ENCODE data around the gene SPEF1. TPM values are rescaled to one million over a fixed set of nuclear protein-coding genes. Genes with fewer than 3 reads are reported as not detected.

The SPEF1 gene
- total and polyA plus RNA-seq, 12 donors: 0.07 to 0.47 (median 0.23) TPM; not detected in 4

DNA sequence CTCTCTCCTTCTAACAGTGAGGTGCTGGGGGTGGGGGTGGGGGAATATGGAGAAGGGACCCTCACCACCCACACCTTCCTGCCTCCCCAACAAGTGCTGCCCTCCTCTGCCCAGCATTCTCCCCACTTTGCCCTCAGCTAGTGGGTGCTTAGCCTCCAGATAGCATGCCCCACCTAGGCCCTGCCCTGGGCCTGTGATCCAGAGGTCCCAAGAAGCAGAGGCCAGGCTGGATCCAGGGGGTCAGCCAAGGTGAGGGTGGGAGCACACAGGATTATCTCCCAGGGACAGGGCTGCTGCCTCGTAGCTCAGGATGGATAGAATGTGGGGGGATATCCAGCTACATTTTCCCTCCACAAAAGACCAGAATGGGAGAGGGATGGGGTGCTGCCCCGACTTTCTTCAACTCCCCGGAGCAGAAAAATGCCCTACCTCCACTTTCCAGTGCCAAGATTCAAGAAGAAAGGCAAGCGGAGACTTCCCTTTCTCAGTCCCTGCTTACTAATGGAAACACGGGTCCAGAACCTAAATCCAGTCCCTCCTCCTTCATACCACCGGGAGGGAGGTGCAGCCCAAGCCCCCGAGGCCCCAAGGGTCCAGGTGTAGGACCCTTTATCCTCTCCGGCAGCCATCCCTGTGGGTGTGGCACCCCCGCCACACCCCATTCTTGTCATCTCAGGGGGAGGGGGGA, 14.7 kb downstream of the SPEF1 start:
- peak overlapping the region in 5 of 10 donors; percentile 56 to 95 (median 87) for H3K27ac ChIP-seq
- TF ChIP-seq, protein P1, sequence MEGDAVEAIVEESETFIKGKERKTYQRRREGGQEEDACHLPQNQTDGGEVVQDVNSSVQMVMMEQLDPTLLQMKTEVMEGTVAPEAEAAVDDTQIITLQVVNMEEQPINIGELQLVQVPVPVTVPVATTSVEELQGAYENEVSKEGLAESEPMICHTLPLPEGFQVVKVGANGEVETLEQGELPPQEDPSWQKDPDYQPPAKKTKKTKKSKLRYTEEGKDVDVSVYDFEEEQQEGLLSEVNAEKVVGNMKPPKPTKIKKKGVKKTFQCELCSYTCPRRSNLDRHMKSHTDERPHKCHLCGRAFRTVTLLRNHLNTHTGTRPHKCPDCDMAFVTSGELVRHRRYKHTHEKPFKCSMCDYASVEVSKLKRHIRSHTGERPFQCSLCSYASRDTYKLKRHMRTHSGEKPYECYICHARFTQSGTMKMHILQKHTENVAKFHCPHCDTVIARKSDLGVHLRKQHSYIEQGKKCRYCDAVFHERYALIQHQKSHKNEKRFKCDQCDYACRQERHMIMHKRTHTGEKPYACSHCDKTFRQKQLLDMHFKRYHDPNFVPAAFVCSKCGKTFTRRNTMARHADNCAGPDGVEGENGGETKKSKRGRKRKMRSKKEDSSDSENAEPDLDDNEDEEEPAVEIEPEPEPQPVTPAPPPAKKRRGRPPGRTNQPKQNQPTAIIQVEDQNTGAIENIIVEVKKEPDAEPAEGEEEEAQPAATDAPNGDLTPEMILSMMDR (IDR thresholded peaks at IDR 0.05): no peak
- DNase-seq (peak in 1 of 2 donors; percentile 7), ATAC-seq (no peak)
- no peaks in the 10 kb centered on the region for H3K27me3 ChIP-seq
- intact Hi-C loops (cut with DNase I): loop anchor here in 6 of 10 donors (5.0 kb wide), 3 partner anchors 44 to 89 kb away; no protein-coding TSS in a partner anchor
- WGBS, 2 donors: 34 to 36% methylated on average over 9 of the region's 9 CpGs
- H3K9me3 ChIP-seq: no peaks in the 10 kb centered on the region
- H3K36me3 ChIP-seq: peaks cover 0 to 2% (median 0%) of the 10 kb centered on the region in 9 donors
- H3K4me3 ChIP-seq: peak overlapping the region in 9 of 10 donors; percentile 53 to 83 (median 66)
- H3K4me1 ChIP-seq: peaks cover 7 to 64% (median 38%) of the 10 kb centered on the region in 9 donors

DNA sequence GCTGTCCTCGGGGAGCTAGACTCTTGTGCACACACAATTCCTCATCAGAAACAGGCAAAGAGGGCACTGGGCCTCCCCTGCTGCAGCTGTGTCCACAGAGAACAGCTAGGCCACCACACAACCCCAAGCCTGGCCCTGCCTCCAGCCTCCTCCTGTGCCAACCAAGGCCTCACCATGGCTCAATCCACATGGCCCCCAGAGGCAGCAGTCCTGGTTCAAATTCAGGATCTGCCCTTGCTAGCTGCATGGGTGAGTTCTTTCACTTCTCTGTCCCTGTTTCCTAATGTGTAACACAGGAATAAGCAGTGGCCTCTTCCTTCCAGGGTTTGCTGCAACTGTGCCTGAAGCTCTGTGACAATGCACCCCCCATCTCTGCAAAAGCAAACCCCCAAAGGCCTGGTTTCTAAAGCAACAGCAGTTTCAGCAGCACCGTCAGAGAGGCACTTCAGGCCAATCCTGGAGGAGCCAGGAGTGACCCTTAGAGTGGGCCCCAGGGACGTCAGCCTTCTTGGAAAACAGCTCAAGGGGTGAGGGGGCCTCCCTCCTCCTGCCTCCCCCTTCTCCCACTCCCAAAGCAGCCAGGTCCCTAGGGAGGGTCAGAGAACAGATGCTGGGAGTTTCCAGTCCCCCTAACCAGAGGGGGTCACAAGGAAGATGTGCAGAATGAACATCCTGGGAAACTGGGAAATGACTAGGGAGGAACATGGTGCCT, 15.9 kb downstream of the SPEF1 start:
- ATAC-seq: peak in 1 of 8 donors; percentile 2
- 59 to 68% methylated on average over 3 of the region's 3 CpGs for WGBS, 2 donors
- DNase-seq: peak; percentile 61 to 81
- Histone ChIP-seq H3K27ac (peak overlapping the region in 6 of 10 donors; percentile 17 to 95 (median 84)), H3K4me3 (peak overlapping the region in 3 of 10 donors; percentile 61 to 83 (median 66)), H3K4me1 (peaks cover 7 to 64% (median 38%) of the 10 kb centered on the region in 9 donors), H3K9me3 (no peaks in the 10 kb centered on the region), H3K27me3 (no peaks in the 10 kb centered on the region), H3K36me3 (peaks cover 0 to 3% (median 0%) of the 10 kb centered on the region in 9 donors)
- TF ChIP-seq, protein P1 (IDR thresholded peaks at IDR 0.05): no peak
- intact Hi-C loops (cut with DNase I): loop anchor here in 6 of 10 donors (5.0 kb wide), 3 partner anchors 43 to 88 kb away; no protein-coding TSS in a partner anchor

DNA sequence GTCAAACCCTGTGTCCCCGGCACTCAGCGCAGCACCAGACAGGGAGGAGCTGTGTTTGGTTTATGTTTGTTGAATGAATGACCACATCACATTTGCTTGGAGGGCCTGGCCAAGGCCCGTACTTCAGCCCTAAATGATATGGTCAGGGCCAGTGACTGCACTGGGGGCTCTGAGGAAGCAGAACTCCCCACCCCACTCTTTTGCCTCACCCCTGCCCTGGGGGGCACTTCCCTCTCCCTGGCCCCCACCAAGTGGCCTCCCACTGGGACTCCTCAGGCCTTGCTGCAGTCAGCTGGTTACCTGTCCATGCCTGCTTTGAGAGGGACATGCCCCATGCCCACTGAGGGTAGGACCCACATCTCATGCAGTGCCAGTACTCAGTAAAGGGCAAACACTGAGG, 16.6 kb downstream of the SPEF1 start:
- Histone ChIP-seq H3K36me3 (peaks cover 0 to 3% (median 0%) of the 10 kb centered on the region in 9 donors), H3K4me1 (peaks cover 7 to 64% (median 38%) of the 10 kb centered on the region in 9 donors), H3K27me3 (no peaks in the 10 kb centered on the region), H3K9me3 (no peaks in the 10 kb centered on the region), H3K27ac (peak overlapping the region in 6 of 10 donors; percentile 17 to 92 (median 43)), H3K4me3 (no peak overlapping the region)
- ATAC-seq (no peak), DNase-seq (no peak)
- intact Hi-C loops (cut with DNase I): loop anchor here in 6 of 10 donors (5.0 kb wide), 3 partner anchors 42 to 87 kb away; no protein-coding TSS in a partner anchor
- TF ChIP-seq, protein P1 (IDR thresholded peaks at IDR 0.05): no peak
- WGBS, 2 donors: 83 to 94% methylated on average over 3 of the region's 3 CpGs

Data from heart right ventricle (tissue), 16 donors.